Bronchial epithelial cell (primary cell): ENCODE data around the gene EPHB1. TPM values are rescaled to one million over a fixed set of nuclear protein-coding genes. Genes with fewer than 3 reads are reported as not detected.

Source experiments
- DNase-seq: peaks from one replicate; pipeline ENCODE4 v3.0.0-alpha.2; 2010; ENCODE audit warnings: low read depth
- FAIRE-seq: peaks from 2 replicates; lab custom pipeline; 2011; peaks lifted over from hg19 to GRCh38; lab: Jason Lieb, UNC
- H3K27me3 ChIP-seq: 2 replicates; pipeline ENCODE4 v1.5.1; 2011; ENCODE audit warnings: low read length; ENCODE audit not compliant: control insufficient read depth, insufficient read depth
- H3K36me3 ChIP-seq: 2 replicates; pipeline ENCODE4 v1.5.1; 2011; ENCODE audit warnings: low read length; ENCODE audit not compliant: control insufficient read depth, insufficient read depth
- H3K4me3 ChIP-seq: 2 replicates; pipeline ENCODE4 v1.5.1; 2011; ENCODE audit warnings: mild to moderate bottlenecking, low read depth, low read length, control low read depth
- CTCF ChIP-seq: IDR thresholded peaks from 2 replicates; pipeline ENCODE4 v1.5.1; 2011; ENCODE audit warnings: mild to moderate bottlenecking, moderate library complexity, low read length, control low read depth, inconsistent platforms; ENCODE audit not compliant: insufficient read depth, severe bottlenecking
- total RNA-seq: library from RNA; depleted of rRNA; stranded (reverse); fragments of >200 nt; gene quantifications from 2 replicates; pipeline ENCODE4 v1.2.1, GENCODE V29; 2014

EPHB1 gene
- total RNA-seq, 1 donor from 2014 or later: under 0.01 TPM

DNA sequence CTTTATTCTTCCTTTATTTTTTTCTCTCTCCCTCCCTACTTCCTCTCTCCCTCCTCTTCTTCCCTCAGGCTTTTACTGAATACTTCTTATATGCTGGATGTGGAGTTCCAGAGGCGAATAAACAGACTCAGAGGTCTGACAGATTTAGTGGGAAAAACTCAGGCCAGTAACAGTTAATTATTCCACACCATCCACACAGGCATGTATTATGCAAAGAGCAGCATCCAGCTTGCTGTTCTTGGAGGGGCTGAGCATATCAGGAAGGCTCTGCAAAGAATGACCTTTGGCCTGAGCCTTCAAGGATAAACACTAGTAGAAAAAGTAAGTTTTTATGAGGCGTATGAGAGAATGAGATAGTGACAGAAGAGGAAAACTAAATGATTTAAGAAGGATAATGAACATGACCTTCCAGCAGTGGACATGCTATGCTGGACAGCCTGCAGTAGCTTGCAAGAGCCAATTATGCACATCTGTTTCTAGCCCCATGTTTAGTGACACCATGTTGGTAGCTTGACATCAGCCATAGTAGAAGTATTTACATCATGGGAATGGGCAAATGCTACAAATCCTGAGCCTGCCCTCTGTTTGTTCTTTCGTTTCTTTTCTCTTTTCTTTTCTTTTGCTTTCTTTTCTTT is 387.4 kb downstream of the EPHB1 start:
- DNase-seq (no peak), FAIRE-seq (no peak)
- H3K36me3 ChIP-seq: no peaks in the 10 kb centered on the region
- no peak overlapping the region for H3K4me3 ChIP-seq
- TF ChIP-seq CTCF: no peak
- H3K27me3 ChIP-seq: no peaks in the 10 kb centered on the region

DNA sequence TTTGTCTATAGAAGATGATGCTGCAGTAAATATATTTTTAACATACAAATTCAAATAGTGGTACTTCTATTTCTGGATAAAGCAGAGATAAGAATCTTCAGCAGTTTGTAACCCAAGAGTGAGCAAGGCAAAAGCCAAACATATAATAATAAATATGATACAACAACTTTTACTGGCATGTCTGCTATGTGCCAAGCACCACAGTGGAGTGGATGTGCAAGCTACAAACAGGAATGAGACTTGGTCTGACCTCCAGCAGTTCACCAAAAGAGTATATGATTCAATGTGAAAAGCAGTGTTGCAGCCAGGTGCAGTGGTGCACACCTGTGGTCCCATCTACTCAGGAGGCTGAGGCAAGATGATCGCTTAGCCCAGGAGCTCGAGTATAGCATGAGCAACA is 395.6 kb downstream of the EPHB1 start:
- no peak for TF ChIP-seq CTCF
- no peak for DNase-seq
- Histone ChIP-seq H3K36me3 (no peaks in the 10 kb centered on the region), H3K4me3 (no peak overlapping the region), H3K27me3 (no peaks in the 10 kb centered on the region)
- FAIRE-seq: no peak

DNA sequence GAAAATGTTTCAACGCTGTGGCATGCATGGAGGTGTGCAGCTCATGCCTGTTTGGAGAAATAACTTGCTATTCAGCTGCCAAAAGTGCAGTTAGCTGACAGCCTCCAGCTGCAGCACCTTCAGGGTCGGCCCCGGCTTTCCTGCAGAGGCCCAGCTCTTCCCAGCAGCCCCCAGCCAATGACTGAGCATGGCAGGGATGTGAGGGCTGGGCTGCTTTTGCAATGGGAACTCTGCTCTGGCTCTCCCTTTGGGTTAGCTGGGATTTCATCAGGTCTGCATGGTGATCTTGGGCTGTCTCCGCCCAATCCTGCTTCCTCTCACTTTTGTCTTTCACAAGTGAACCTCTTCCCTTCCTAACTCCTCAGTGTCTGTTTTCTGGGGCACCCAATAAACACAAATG is 396.6 kb downstream of the EPHB1 start:
- Histone ChIP-seq H3K27me3 (no peaks in the 10 kb centered on the region), H3K4me3 (no peak overlapping the region), H3K36me3 (no peaks in the 10 kb centered on the region)
- FAIRE-seq (no peak), DNase-seq (no peak)
- TF ChIP-seq CTCF: no peak

GRCh38 chr3:135192929-135193328 is 397.9 kb downstream of the EPHB1 start:
- Histone ChIP-seq H3K27me3 (no peaks in the 10 kb centered on the region), H3K4me3 (no peak overlapping the region), H3K36me3 (no peaks in the 10 kb centered on the region)
- TF ChIP-seq CTCF: no peak
- no peak for FAIRE-seq
- peak; percentile 14 for DNase-seq

DNA sequence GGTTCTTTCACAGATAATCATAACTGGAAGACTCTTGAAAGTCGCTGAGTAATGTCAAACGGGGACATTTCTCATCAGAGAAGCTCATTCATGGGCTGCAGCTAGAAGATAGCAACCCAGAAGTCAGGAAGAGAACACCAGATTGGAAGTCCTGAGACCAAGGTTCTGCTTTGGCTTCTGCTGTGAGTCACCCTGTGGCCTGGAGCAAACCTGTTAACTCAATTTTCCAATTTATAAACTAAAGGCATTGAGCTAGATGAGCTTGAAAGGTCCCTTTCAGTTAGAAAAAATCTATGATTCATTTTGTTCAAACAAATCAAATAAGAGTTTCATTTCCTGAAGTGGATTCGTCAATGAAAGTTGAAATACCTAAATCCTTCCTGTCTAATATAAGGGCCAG is 402.2 kb downstream of the EPHB1 start:
- no peak for TF ChIP-seq CTCF
- no peak for FAIRE-seq
- Histone ChIP-seq H3K4me3 (no peak overlapping the region), H3K36me3 (no peaks in the 10 kb centered on the region), H3K27me3 (no peaks in the 10 kb centered on the region)
- DNase-seq: peak; percentile 71

DNA sequence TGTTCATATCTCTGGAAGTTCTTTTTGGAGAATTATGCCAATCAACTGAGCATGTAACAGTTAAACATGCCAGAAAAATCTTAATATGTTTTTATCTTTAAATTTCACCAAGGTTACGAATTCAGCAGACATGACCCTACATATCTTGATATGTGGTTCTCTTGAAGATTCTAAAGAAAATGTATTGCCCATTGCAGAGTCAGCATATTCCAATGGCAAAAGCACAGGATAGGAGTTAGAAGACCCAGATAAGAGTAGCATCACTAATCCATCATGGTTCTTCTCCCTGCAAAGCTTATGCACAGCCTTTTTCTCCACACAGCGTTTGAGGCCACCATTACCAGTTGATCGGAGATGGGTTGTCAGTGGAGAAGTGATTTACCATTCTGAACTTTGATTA is 402.8 kb downstream of the EPHB1 start:
- no peak for DNase-seq
- H3K4me3 ChIP-seq: no peak overlapping the region
- TF ChIP-seq CTCF: no peak
- FAIRE-seq: no peak
- no peaks in the 10 kb centered on the region for H3K36me3 ChIP-seq
- H3K27me3 ChIP-seq: no peaks in the 10 kb centered on the region
